DND-41 (cell line): Measurements from ENCODE around the gene BIRC3.

Source experiments
- ATAC-seq: fragments of 200-7000 bp; cut with Tn5 transposase; 3 replicates; pipeline ENCODE4 v1.9.1; 2021; ENCODE audit warnings: low read depth; ENCODE audit not compliant: insufficient read depth
- DNase-seq: peaks from one replicate; pipeline ENCODE4 v3.0.0-alpha.2; 2020
- H2AFZ ChIP-seq: 2 replicates; pipeline ENCODE4 v1.6.0; 2012; ENCODE audit warnings: low read depth, low read length
- H3K27ac ChIP-seq: 2 replicates; pipeline ENCODE4 v1.5.1; 2012; ENCODE audit warnings: low read length, inconsistent platforms
- H3K27me3 ChIP-seq: fragments of 200-600 bp; sonication (generic); 2 replicates; pipeline ENCODE4 v1.6.0; 2012; ENCODE audit warnings: low read length, mild to moderate bottlenecking, inconsistent platforms; ENCODE audit not compliant: insufficient read depth, poor library complexity
- H3K36me3 ChIP-seq: 2 replicates; pipeline ENCODE4 v1.5.1; 2012; ENCODE audit warnings: low read length, inconsistent platforms; ENCODE audit not compliant: insufficient read depth
- H3K4me1 ChIP-seq: 2 replicates; pipeline ENCODE4 v1.5.1; 2012; ENCODE audit warnings: mild to moderate bottlenecking, low read length; ENCODE audit not compliant: insufficient read depth
- H3K4me2 ChIP-seq: 2 replicates; pipeline ENCODE4 v1.6.0; 2012; ENCODE audit warnings: mild to moderate bottlenecking, moderate library complexity, low read length, inconsistent platforms; ENCODE audit not compliant: insufficient read depth
- H3K4me3 ChIP-seq, 2 experiments: fragments of 200-600 bp in 1 of 2; shearing (Covaris generic) in 1 of 2; 2 replicates each; pipeline ENCODE4 v1.5.1; 2012 to 2016; ENCODE audit warnings: inconsistent platforms in 2 of 2, low read length in 2 of 2, mild to moderate bottlenecking in 2 of 2, low read depth in 1 of 2, moderate library complexity in 1 of 2
- H3K79me2 ChIP-seq: 2 replicates; pipeline ENCODE4 v1.6.0; 2012; ENCODE audit warnings: low read length, inconsistent platforms; ENCODE audit not compliant: insufficient read depth
- H3K9ac ChIP-seq: 2 replicates; pipeline ENCODE4 v1.6.0; 2012; ENCODE audit warnings: low read depth, mild to moderate bottlenecking, inconsistent platforms, low read length, moderate library complexity
- H3K9me3 ChIP-seq: 2 replicates; pipeline ENCODE4 v1.5.1; 2012; ENCODE audit warnings: low read length, moderate library complexity, mild to moderate bottlenecking, inconsistent platforms; ENCODE audit not compliant: insufficient read depth, severe bottlenecking
- H4K20me1 ChIP-seq: 2 replicates; pipeline ENCODE4 v1.6.0; 2012; ENCODE audit warnings: low read length; ENCODE audit not compliant: insufficient read depth
- CTCF ChIP-seq: IDR thresholded peaks from 2 replicates; pipeline ENCODE4 v1.5.1; 2012; ENCODE audit warnings: borderline replicate concordance, low read length, moderate library complexity, mild to moderate bottlenecking; ENCODE audit not compliant: poor library complexity, severe bottlenecking; ENCODE audit errors: extremely low read depth
- EZH2 ChIP-seq: IDR thresholded peaks from 3 replicates; pipeline ENCODE4 v1.6.1; 2012; ENCODE audit warnings: borderline replicate concordance, low read depth, mild to moderate bottlenecking, moderate library complexity, low read length, inconsistent platforms; ENCODE audit not compliant: severe bottlenecking

The BIRC3 gene

GRCh38 chr11:102274628-102275027 lies 42.7 kb upstream of the BIRC3 start:
- peaks cover 13% of the 10 kb centered on the region for H3K27me3 ChIP-seq
- no peak overlapping the region for H3K4me3 ChIP-seq
- no peaks in the 10 kb centered on the region for H4K20me1 ChIP-seq
- H3K4me2 ChIP-seq, result no peak overlapping the region
- H3K9ac ChIP-seq, result no peak overlapping the region
- H3K27ac ChIP-seq, result no peak overlapping the region
- H3K9me3 ChIP-seq, result no peaks in the 10 kb centered on the region
- no peak overlapping the region for H2AFZ ChIP-seq
- H3K36me3 ChIP-seq, result no peaks in the 10 kb centered on the region
- no peak for TF ChIP-seq CTCF
- no peak for TF ChIP-seq EZH2
- DNase-seq, result no peak
- ATAC-seq, result no peak
- H3K4me1 ChIP-seq, result no peaks in the 10 kb centered on the region
- H3K79me2 ChIP-seq, result no peaks in the 10 kb centered on the region

GRCh38 chr11:102276362-102276761 lies 40.9 kb upstream of the BIRC3 start:
- Histone ChIP-seq H3K4me2 (no peak overlapping the region), H4K20me1 (no peaks in the 10 kb centered on the region), H3K27me3 (peaks cover 5% of the 10 kb centered on the region), H3K27ac (no peak overlapping the region), H3K79me2 (no peaks in the 10 kb centered on the region), H2AFZ (no peak overlapping the region), H3K4me1 (no peaks in the 10 kb centered on the region), H3K4me3 (no peak overlapping the region), H3K36me3 (no peaks in the 10 kb centered on the region), H3K9me3 (no peaks in the 10 kb centered on the region), H3K9ac (no peak overlapping the region)
- DNase-seq (no peak), ATAC-seq (no peak)
- TF ChIP-seq EZH2, result no peak
- no peak for TF ChIP-seq CTCF

- no peaks in the 10 kb centered on the region for H3K36me3 ChIP-seq
- TF ChIP-seq EZH2 (no peak), CTCF (no peak)
- no peak overlapping the region for H3K4me2 ChIP-seq
- no peak for DNase-seq
- peaks cover 5% of the 10 kb centered on the region for H3K27me3 ChIP-seq
- H3K27ac ChIP-seq, result no peak overlapping the region
- no peak overlapping the region for H3K4me3 ChIP-seq
- no peaks in the 10 kb centered on the region for H3K79me2 ChIP-seq
- H3K9ac ChIP-seq, result no peak overlapping the region
- ATAC-seq, result no peak
- H3K4me1 ChIP-seq, result no peaks in the 10 kb centered on the region
- no peaks in the 10 kb centered on the region for H3K9me3 ChIP-seq
- H2AFZ ChIP-seq, result no peak overlapping the region
- H4K20me1 ChIP-seq, result no peaks in the 10 kb centered on the region
Observed at GRCh38 chr11:102276783-102277182, 40.5 kb upstream of the BIRC3 start.

GRCh38 chr11:102279641-102280170 lies 37.6 kb upstream of the BIRC3 start:
- Histone ChIP-seq H3K36me3 (no peaks in the 10 kb centered on the region), H3K4me1 (no peaks in the 10 kb centered on the region), H3K79me2 (no peaks in the 10 kb centered on the region), H3K9ac (no peak overlapping the region), H3K4me3 (no peak overlapping the region), H3K4me2 (no peak overlapping the region), H3K27ac (no peak overlapping the region), H2AFZ (no peak overlapping the region), H4K20me1 (no peaks in the 10 kb centered on the region), H3K9me3 (no peaks in the 10 kb centered on the region), H3K27me3 (no peaks in the 10 kb centered on the region)
- no peak for ATAC-seq
- TF ChIP-seq CTCF (no peak), EZH2 (no peak)
- no peak for DNase-seq
